Measurements from ENCODE around the gene MGAT4C. TPM values are rescaled to one million over a fixed set of nuclear protein-coding genes. Genes with fewer than 3 reads are reported as not detected.

Gene MGAT4C
- total and polyA plus RNA-seq, 2 experiments from 2014 or later: 2.9 to 4.8 TPM

GRCh38 chr12:85979641-85980040 lies 276.6 kb downstream of the MGAT4C start:
- H3K9me2 ChIP-seq (replicated peaks; ENCODE audit: insufficient read depth): no peaks in the 10 kb centered on the region
- H4K20me1 ChIP-seq (ENCODE audit: insufficient read depth, poor library complexity, severe bottlenecking): no peaks in the 10 kb centered on the region
- no peaks in the 10 kb centered on the region for H3K27me3 ChIP-seq
- 77% methylated on average over 4 of the region's 4 CpGs for WGBS (ENCODE audit: low lambda C conversion rate, missing lambda C conversion rate)
- no peak for DNase-seq (ENCODE audit: low spot score)
- no peak overlapping the region for H3K27ac ChIP-seq
- H3K9me3 ChIP-seq (ENCODE audit: low read depth): no peaks in the 10 kb centered on the region
- H3K4me3 ChIP-seq: no peak overlapping the region
- H3K4me1 ChIP-seq (ENCODE audit: insufficient read depth): no peaks in the 10 kb centered on the region
- H3K36me3 ChIP-seq (replicated peaks; ENCODE audit: insufficient read depth, low read depth): no peaks in the 10 kb centered on the region
- H3K79me2 ChIP-seq: no peaks in the 10 kb centered on the region
- TF ChIP-seq EZH2 (IDR thresholded peaks at IDR 0.05; ENCODE audit: borderline replicate concordance): no peak
- no peak for TF ChIP-seq CTCF (IDR thresholded peaks at IDR 0.05; ENCODE audit: poor library complexity)
- no peak for TF ChIP-seq EZH2phosphoT487 (IDR thresholded peaks at IDR 0.05; ENCODE audit: low read depth, severe bottlenecking, unreplicated experiment)
- no peak overlapping the region for H2AFZ ChIP-seq
- H3K4me2 ChIP-seq: no peak overlapping the region

DNA sequence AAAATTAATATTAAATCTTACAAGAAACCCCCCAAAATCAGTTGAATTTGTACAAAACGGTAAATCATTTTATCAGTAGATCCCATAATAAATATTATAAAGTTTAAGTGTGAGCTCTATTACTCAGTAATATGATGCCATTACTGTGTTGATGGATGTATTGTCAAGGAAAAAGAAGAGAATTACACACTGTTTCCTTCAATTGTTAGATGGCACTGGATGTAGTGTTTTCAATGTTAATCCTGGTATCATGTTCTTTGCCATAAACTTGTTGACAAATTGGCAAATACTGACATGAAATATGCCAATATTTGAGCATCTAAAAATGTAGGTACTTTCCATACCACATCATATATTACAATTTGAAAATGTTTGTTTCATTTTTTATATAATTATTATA lies 280.5 kb downstream of the MGAT4C start:
- Histone ChIP-seq H3K4me3 (no peak overlapping the region), H4K20me1 (ENCODE audit: insufficient read depth, poor library complexity, severe bottlenecking) (no peaks in the 10 kb centered on the region), H3K27ac (no peak overlapping the region), H3K9me3 (ENCODE audit: low read depth) (no peaks in the 10 kb centered on the region), H3K79me2 (no peaks in the 10 kb centered on the region), H3K9me2 (replicated peaks; ENCODE audit: insufficient read depth) (no peaks in the 10 kb centered on the region), H3K36me3 (replicated peaks; ENCODE audit: insufficient read depth, low read depth) (no peaks in the 10 kb centered on the region), H2AFZ (no peak overlapping the region), H3K27me3 (no peaks in the 10 kb centered on the region), H3K4me1 (ENCODE audit: insufficient read depth) (no peaks in the 10 kb centered on the region), H3K4me2 (no peak overlapping the region)
- no peak for DNase-seq (ENCODE audit: low spot score)
- TF ChIP-seq CTCF (IDR thresholded peaks at IDR 0.05; ENCODE audit: poor library complexity) (no peak), EZH2phosphoT487 (IDR thresholded peaks at IDR 0.05; ENCODE audit: low read depth, severe bottlenecking, unreplicated experiment) (no peak), EZH2 (IDR thresholded peaks at IDR 0.05; ENCODE audit: borderline replicate concordance) (no peak)
- 79% methylated on average over 1 of the region's 1 CpG for WGBS (ENCODE audit: low lambda C conversion rate, missing lambda C conversion rate)

GRCh38 chr12:85971800-85972199 lies 284.4 kb downstream of the MGAT4C start:
- Histone ChIP-seq H3K4me3 (no peak overlapping the region), H3K36me3 (replicated peaks; ENCODE audit: insufficient read depth, low read depth) (no peaks in the 10 kb centered on the region), H3K9me2 (replicated peaks; ENCODE audit: insufficient read depth) (no peaks in the 10 kb centered on the region), H3K27me3 (no peaks in the 10 kb centered on the region), H3K4me1 (ENCODE audit: insufficient read depth) (no peaks in the 10 kb centered on the region), H3K79me2 (no peaks in the 10 kb centered on the region), H3K4me2 (no peak overlapping the region), H4K20me1 (ENCODE audit: insufficient read depth, poor library complexity, severe bottlenecking) (no peaks in the 10 kb centered on the region), H3K9me3 (ENCODE audit: low read depth) (no peaks in the 10 kb centered on the region), H2AFZ (no peak overlapping the region), H3K27ac (no peak overlapping the region)
- no peak for TF ChIP-seq CTCF (IDR thresholded peaks at IDR 0.05; ENCODE audit: poor library complexity)
- no peak for TF ChIP-seq EZH2phosphoT487 (IDR thresholded peaks at IDR 0.05; ENCODE audit: low read depth, severe bottlenecking, unreplicated experiment)
- no peak for TF ChIP-seq EZH2 (IDR thresholded peaks at IDR 0.05; ENCODE audit: borderline replicate concordance)
- DNase-seq (ENCODE audit: low spot score): no peak

- Histone ChIP-seq H3K4me2 (no peak overlapping the region), H3K4me3 (no peak overlapping the region), H3K36me3 (replicated peaks; ENCODE audit: insufficient read depth, low read depth) (no peaks in the 10 kb centered on the region), H3K9me3 (ENCODE audit: low read depth) (no peaks in the 10 kb centered on the region), H3K4me1 (ENCODE audit: insufficient read depth) (no peaks in the 10 kb centered on the region), H3K27ac (no peak overlapping the region), H4K20me1 (ENCODE audit: insufficient read depth, poor library complexity, severe bottlenecking) (no peaks in the 10 kb centered on the region), H3K79me2 (no peaks in the 10 kb centered on the region), H3K9me2 (replicated peaks; ENCODE audit: insufficient read depth) (no peaks in the 10 kb centered on the region), H3K27me3 (no peaks in the 10 kb centered on the region), H2AFZ (no peak overlapping the region)
- TF ChIP-seq EZH2 (IDR thresholded peaks at IDR 0.05; ENCODE audit: borderline replicate concordance) (no peak), EZH2phosphoT487 (IDR thresholded peaks at IDR 0.05; ENCODE audit: low read depth, severe bottlenecking, unreplicated experiment) (no peak), CTCF (IDR thresholded peaks at IDR 0.05; ENCODE audit: poor library complexity) (no peak)
- DNase-seq (ENCODE audit: low spot score): no peak
- WGBS (ENCODE audit: low lambda C conversion rate, missing lambda C conversion rate): 68% methylated on average over 1 of the region's 1 CpG
These were observed 287.6 kb downstream of the MGAT4C start for GRCh38 chr12:85968606-85969005.

All from hepatocyte (in vitro differentiated cells).